Cerebellar nuclear complex (tissue), 1 donor: ENCODE results near the gene MIDN.

ENCODE experiments used
- DNase-seq, 2 experiments: peaks; one replicate each; lab custom pipeline; 2025; lab: John Stamatoyannopoulos, UW

MIDN gene

DNA sequence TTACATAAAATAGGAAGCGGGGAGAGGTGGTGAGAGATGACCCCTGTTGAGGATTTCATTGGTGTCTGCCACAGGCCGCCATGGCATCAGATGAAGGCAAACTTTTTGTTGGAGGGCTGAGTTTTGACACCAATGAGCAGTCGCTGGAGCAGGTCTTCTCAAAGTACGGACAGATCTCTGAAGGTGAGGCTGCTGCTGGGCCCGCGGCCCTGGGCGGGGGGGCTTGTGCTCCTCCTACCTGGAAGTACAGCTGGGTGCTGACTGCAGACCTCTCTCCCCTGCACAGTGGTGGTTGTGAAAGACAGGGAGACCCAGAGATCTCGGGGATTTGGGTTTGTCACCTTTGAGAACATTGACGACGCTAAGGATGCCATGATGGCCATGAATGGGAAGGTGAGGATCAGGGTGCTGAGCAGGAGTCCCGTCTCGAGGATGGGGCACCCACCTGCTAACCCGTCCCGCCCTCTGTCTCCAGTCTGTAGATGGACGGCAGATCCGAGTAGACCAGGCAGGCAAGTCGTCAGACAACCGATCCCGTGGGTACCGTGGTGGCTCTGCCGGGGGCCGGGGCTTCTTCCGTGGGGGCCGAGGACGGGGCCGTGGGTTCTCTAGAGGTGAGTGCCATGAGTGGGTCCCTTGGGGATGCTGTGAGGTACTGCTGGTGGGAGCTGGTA, 22.6 kb downstream of the MIDN start:
- no peak for DNase-seq

DNA sequence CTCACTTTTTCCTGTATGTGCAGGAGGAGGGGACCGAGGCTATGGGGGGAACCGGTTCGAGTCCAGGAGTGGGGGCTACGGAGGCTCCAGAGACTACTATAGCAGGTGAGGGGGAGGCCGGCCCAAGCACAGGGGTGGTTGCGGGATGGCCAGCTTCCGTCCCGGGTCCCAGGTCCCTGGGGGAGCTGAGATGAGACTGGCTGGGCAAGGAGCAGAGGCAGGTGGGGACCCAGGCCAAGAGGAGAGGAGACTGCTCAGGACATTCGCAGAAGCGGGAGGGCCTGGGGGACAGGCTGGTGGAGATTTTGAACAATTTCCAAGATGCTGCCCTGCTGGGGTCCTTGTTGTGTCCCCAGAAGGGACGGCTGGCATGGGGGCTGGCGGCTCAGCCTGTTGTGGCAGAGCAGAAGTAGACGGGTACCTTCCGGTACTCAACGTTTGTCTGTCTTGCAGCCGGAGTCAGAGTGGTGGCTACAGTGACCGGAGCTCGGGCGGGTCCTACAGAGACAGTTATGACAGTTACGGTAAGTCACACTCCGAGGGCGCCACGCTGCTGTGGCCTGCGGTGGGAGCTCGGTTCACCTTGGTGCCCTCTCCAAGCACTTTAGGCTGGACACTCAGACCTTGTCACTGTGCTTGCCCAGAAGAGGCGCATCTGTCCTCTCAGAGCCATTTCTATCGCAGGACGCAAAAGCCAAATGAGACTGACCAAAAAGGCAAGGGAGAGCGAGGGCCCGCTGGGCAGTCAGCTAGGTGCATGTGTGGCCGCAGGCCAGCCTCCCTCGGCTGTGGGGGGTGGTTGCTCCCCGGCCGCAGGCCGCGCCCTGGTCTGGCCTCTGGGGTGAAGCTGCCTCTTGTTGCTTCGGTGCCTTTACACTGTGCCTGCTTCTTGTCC, 23.4 kb downstream of the MIDN start:
- no peak for DNase-seq

DNA sequence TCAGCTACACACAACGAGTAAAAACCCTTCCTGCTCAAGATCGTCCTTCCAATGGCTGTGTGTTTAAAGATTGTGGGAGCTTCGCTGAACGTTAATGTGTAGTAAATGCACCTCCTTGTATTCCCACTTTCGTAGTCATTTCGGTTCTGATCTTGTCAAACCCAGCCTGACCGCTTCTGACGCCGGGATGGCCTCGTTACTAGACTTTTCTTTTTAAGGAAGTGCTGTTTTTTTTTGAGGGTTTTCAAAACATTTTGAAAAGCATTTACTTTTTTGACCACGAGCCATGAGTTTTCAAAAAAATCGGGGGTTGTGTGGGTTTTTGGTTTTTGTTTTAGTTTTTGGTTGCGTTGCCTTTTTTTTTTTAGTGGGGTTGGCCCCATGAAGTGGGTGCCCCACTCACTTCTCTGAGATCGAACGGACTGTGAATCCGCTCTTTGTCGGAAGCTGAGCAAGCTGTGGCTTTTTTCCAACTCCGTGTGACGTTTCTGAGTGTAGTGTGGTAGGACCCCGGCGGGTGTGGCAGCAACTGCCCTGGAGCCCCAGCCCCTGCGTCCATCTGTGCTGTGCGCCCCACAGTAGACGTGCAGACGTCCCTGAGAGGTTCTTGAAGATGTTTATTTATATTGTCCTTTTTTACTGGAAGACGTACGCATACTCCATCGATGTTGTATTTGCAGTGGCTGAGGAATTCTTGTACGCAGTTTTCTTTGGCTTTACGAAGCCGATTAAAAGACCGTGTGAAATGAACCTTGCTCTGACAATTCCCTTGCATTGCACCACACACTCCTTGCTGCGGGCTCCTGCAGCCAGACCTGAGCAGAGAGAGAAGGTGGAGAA, 24.3 kb downstream of the MIDN start:
- DNase-seq, result no peak

DNA sequence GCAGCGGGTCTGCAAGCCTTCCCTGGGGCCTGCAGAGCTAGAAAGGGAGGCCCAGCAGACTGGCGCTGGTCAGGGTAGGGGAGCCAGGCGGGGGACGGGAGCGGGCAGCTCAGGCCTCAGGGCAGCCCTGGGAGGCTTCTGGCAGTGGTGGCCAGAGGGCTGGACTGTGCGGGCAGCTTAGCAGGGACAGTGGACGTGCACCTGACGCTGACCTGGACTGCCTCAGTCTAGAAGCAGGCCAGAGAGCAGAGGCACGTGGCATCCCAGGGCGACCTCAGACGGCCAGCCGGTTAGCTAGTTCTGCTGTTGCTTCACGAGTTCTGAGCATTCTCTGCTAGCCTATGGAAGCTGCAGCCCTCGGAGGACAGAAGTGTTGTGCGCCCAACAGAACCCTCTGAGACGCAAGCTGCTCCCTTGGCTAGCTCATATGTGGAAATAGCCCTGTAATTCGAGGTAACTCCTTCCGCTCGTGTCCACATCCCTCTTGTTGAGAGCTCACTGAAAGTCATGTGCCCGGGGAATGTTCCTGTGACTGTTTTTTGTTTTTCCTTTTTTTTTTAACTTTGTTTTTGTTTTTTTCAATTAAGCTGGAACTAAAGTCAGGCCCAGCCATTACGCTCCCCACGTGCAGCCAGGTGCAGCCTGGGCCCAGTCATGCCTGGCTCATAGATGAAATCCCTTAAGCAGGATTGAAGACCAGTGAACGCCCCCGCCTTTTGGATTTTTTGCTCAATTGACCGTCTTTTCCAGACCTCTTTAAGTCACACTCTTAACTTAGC, 25.1 kb downstream of the MIDN start:
- DNase-seq, result no peak

DNA sequence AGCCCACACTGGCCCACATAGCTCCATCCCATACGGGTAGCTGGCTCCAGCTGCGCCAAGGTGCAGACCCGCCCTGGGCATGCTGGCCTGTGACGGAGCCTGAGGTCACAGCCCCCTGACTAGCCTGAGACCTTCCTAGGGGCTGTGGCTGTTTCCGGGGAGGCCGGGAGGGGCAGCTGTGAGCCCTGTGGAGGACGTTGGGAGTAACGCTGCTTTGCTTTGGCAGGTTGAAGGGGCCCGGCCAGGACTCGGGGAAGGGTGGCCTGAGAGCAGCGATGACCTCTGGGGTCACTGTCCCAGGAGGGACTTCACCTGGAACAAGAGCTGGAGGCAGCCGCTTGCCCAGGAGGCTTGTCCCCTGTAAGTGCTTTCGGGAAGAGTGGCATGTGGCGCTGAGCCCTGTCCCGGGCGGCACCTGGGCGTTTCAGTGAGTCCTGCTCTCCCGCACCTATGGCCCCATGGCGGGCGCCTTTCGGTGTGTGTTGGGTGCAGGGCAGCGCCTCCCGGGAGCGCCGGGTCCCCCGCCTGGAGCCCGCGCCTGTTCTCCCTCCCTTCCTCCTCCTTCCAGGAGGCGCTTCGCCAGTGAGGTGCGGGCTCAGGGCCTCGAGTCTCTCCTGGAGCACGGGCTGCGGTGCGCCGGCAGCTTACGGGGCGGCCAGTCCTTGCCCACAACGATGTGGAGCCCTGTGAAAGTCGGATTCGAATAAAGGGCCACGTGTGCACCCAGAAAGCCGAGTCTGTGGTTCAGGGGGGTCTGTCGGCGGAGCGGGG, 25.9 kb downstream of the MIDN start:
- no peak for DNase-seq

DNA sequence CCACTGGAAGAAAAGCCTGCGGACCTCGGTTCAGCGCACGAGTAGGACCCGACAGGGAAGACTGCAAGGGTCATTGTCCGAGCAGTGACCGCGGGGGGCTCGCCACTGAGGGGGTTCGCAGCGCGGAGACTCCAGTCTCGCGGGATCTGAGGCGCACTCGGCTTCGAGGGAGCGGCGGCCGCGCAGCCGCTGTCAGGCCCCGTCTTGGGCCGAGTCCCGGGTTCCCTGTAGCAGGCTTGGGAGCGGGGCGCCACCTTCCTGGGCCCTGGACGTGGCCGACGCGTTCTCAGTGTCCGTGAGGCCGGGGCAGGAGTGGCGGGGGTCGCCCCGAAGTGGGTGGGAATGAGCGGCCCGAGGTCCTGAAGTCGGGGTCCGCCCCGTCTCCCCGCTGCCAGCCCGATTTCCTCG, 26.5 kb downstream of the MIDN start:
- DNase-seq, result no peak

DNA sequence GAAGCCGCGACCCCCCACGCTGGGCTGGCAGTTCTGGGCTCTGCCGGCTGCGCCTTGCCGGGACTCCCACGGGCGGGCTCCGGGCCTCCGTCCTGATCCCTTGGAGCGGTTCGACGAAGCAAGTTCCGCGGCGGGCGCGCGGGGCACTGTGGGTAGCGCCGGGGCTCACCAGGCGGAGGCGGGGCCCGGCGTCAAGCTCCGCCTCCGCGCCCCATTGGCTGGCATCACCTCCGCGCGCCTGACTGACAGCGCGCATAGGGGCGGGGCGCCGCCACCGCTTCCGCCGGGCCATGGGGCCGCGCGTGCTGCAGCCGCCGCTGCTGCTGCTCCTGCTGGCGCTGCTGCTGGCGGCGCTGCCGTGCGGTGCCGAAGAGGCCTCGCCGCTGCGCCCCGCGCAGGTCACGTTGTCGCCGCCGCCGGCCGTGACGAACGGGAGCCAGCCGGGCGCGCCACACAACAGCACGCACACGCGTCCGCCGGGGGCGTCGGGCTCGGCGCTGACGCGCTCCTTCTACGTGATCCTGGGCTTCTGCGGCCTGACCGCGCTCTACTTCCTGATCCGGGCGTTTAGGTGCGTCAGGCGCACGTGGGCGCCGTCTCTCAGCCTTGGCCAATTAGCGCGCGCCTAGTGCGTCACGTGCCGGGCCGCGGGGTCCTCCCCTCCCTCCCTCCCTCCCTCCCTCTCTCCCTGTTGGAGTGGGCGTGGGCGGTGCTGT, 27.0 kb downstream of the MIDN start, which contains the start of gene FAM174C:
TSS of gene FAM174C (plus strand) at position 271 of the 716 bp plus-strand sequence. CDS start at position 291, 20 bp downstream.
- peak; percentile 56 to 66 for DNase-seq

DNA sequence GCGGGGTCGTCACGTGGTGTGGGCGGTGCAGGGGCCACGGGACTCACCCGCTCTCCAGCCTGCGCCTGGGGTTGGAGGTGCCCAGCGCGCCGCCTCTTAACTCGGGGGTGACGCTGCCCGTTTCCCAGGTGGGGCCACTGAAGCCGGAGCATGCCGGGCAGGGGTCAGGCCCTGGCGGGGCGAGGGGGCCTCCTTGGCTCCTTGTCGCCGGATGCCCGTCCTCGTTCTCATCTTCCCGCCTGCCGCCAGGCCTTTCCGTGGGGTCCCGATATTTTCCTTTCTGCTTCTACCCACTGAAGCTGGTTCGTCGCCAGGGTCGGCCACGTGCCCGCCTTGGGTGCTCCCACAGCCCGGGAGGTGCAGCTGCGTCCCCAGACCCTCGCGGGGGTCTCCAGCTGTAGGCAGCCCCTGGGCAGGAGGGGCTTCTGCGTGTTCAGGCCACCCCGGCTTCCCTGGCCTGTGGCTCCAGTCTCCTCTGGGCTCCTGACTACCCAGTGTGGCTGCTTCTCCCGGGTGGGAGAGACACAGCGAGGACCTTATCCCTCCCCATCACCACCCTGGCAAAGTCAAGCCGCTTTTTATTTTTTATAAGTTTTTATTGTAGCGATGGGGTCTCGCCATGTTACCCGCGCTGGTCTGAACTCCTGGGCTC, 27.7 kb downstream of the MIDN start:
- no peak for DNase-seq

DNA sequence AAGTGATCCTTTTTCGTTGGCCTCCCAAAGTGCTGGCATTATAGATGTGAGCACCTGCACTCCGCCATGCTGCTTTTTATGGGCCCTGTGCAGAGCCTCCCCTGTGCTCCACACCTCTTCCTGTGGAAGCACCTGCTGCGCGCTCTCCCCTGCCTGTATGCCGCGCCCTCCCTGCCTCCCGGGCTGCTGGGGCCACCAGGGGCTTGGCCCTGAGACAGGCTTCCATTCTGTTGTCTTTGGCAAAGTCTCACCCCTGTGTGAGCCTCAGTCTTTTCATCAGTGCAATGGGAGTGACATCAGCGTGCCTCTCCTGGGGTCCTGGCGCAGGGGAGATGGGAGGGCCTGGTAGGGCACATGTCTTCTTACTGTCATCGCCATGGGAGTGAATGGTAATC, 28.2 kb downstream of the MIDN start:
- DNase-seq, result no peak

DNA sequence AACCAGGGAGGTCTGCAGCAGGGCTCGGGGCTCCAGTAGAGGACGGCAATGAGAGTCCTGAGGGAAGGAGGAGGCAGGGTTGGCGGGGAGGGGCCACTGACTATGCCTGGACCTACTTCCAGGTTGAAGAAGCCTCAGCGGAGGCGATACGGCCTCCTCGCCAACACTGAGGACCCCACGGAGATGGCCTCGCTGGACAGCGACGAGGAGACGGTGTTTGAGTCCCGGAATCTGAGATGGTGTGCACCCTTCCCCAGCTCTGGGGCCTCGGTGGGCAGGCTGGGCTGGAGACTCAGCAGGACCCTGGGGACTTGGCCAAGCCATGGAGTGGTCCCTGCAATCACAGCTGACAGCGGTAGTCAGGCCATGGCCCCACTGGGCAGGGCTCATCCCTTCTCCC, 28.7 kb downstream of the MIDN start:
- DNase-seq, result no peak

DNA sequence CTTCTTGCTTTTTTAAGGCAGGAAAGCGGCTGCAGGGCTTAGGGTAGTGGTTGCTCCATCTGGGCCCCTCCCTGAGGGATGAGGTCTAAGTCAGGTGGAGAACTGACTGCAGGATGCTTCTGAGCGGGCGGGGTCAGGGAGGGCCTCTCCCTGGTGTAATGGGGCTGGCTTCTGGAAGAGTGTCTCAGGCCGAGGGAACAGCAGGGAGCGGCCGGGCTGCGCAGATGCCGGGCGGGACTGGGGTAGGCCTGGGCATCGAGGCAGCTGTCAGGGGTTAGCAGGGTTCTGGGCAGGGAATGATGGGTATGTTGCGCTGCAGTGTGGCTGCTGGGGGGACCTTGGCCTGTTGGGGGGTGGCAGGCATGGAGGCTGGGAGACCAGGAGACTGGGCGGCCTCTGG, 29.7 kb downstream of the MIDN start:
- no peak for DNase-seq

DNA sequence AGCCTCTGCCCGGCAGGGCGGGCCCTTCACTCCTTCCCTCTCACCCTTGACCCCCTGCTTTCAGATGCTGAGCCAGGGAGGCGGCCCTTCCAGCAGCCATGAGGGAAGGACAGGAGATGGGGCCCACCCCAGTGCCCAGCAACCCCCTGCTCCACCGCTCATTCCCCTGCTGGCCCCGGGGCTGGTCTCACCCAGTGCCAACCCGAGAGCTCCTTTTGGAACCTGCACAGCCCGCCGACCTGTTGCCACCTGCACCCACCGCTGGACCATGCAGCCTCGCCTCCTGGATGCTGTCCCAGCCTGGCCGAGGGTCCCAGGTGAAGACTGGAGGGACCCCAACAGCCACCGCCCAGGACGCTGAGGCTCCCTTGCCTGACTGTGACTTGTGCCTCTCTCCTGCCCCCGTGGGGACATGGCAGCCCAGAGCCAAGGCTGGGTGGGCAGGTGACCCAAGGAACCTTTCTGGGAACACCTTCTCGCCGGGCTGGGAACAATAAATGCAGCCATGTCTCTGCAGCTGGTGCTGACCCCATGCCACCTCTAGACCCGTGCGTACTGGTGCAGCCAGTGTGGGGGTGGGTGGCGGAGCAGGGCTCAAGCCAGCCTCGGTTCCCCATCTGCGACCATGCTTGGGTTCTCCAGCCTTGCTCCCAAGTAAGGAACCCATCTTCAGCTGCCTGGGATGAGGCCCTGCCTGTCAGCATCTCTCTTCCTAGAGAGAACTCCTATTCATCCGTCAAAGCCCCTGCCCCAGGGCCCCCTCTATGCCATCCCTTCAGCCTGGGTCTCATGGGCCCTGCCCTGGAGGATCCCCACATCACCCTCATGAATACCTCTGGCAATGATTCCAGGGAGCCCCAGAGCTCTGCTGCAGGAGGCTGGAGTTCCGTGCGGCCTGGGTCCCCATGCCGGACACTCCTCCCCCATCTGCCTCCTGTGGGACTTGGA, 30.6 kb downstream of the MIDN start:
- no peak for DNase-seq

DNA sequence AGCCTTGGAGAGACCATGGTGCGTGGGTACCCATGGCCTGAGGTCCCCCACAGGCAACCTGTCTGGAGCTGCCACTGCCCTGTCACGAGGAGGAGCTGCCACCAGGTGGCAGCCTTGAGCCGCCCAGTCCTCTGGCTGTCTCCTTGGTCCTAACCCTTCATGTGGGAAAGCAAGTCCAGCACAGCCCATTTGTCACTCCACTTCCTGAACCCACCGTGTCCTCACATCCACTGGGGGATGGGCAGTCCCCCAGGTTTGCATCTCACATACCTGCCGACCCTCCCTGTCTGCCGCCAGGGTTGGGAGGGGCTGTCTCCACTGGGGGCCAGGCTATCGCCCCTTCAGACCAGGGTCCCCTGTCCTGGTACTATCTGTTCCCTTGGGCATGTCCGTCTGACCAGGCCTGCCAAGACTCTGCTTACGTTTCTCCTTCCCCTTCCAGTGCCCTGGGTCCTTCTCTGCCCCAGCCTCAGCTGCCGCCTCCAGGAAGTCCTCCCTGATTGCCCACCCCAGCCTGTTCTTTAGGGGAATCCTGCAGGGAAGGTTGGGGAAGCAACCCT, 31.5 kb downstream of the MIDN start:
- peak in 1 of 2 experiments; percentile 43 for DNase-seq

DNA sequence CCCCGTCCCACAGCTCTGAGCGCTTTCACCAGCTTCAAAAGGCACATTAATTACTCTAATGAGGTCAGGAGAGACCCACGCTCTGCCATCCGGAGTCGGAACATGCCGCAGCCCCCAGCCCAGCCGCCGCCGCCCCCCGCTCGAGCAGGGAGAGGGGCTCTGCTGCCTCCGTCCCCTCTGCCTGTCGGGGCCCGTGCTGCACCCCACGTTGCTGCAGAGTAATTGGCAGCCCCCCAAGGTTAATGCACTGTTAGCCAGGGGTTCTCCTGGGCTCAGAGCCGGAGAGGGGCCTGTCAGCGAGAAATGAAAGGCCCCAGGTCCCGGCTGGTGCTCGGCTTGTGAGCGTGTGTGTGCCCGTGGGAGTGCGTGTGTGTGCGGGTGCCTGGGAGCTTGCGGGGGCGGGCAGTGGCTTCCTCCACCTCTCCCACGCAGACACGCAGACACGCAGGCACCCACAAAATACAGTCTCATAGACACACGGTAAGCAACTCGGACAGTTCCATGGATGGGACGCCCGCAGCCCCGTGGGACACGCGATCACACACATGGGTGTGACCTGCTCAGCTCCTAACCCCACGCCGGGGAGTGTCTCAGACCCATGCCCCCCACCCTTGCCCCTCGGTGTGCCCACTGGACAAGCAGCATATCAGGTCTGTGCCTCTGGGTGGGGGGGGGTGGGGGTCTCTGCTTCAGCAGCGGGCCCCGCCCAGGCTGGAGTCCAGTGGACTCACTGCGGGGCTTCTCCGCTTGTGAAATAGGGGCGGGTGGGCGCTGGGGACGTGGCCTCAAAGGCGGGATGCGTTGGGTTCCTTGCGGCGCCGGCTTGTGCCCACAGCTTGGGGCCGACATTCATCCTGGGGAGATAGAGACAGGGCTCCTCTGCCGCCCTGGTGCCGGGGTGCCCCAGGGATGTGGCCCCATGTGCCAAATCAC, 32.5 kb downstream of the MIDN start:
- no peak for DNase-seq

DNA sequence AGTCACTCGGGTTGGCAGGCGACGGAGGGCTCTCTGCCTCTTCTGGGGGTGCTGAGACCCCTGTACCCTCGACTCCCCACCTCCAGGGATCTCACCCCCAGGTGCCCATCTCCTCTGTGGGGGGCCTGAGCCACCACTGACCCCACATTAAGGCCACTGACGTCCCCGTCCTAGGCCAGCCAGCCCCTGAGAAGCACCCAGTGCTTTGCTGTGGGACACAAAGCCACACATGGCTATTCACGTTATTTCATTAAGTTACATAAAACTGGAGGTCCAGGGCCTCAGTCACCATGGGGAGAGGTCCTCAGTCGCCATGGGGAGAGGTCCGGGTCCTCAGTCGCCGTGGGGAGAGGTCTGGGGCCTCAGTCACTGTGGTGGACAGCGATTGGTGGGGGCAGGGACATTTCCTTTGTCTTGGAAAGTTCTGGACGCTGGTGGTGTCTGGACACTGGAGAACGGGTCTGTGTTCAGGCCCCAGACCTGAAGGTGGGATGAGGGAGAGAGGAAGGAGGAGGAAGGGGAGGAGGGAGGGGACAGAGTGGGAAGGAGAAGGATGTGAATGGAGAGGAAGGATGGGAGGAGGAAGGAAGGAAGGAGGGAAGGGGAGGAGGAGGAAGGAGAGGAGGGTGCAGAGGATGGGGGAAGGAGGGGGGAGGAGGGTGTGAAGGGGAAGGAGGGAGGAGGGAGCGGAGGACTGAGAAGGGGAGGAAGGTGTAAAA, 33.3 kb downstream of the MIDN start:
- no peak for DNase-seq

DNA sequence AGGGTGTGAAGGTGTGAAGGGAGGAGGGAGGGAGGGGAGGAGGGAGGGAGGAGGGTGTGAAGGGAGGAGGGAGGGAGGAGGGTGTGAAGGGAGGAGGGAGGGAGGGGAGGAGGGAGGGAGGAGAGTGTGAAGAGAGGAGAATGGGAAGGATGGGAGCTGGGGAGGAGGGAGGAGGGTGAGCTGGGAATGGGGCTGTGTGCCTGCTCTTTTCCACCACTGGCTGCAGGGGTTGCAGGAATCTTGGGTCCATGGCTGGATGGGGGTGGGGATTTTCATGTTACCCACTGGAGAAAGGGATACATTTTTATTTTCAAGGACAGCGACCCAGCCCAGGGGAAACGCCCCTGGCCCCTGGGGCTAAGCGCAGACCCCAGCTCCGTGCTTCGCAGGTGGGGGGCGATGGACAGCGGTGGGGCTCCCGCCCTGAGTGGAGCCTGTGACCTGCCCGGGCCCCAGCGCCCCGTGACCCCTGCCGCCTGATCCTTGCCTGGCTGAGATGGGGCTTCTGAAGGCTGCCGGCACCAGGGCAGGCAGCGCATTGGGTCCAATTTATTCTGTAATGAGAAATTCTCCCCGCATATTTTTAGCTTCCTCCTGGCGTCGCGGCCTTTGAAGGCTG, 34.3 kb downstream of the MIDN start:
- DNase-seq, result no peak
